C4-2B (cell line): ENCODE results near the gene CEP85.
"Not testable (repeated sequence)": the region's sequence is repeated elsewhere in the genome, so short reads cannot be mapped to it uniquely, and the experiment has no call there.

Experiments used
- H3K27ac ChIP-seq: fragments of 450-650 bp; 2 replicates; pipeline ENCODE4 v1.5.1; 2017
- ZFX ChIP-seq: fragments of 450-650 bp; IDR thresholded peaks from 2 replicates; pipeline ENCODE4 v1.6.1; 2017
- TF ChIP-seq, protein P1 (sequence below): fragments of 450-650 bp; conservative IDR thresholded peaks from 2 replicates; pipeline ENCODE4 v1.5.1; 2017; ENCODE audit warnings: mild to moderate bottlenecking

Gene CEP85

DNA sequence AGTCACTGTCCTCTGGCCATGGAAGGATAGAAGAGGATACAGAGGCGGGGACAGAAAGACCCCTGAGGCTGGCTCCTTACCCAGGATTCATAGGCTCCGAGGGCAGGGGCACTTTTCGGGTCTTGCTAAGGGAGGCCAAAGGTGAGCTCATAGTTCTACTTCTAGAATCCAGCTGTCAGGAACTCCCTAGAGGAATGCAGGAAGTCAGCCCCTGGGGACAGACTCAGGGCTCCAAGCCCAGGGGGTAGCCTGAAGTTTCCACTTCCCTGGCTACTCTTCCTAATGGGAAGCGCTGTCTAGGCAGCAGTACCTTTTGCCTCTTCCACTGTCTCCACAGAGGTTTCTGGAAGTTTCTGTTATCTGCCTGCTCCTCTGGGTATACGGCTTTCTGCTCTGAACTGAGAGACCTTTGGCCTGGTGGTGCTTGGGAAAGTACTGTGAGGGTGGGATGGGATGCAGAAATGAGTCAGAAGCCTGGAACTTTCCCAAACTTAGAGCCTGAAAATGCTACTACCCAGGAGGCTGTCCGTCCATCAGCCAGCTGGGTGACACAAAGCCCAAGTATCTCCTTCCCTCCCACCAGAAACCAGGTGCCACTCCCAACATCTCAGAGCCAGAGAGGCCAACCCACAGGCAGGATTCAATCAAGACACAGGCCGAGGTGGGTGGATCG, 68.9 kb downstream of the CEP85 start:
- TF ChIP-seq, protein P1, sequence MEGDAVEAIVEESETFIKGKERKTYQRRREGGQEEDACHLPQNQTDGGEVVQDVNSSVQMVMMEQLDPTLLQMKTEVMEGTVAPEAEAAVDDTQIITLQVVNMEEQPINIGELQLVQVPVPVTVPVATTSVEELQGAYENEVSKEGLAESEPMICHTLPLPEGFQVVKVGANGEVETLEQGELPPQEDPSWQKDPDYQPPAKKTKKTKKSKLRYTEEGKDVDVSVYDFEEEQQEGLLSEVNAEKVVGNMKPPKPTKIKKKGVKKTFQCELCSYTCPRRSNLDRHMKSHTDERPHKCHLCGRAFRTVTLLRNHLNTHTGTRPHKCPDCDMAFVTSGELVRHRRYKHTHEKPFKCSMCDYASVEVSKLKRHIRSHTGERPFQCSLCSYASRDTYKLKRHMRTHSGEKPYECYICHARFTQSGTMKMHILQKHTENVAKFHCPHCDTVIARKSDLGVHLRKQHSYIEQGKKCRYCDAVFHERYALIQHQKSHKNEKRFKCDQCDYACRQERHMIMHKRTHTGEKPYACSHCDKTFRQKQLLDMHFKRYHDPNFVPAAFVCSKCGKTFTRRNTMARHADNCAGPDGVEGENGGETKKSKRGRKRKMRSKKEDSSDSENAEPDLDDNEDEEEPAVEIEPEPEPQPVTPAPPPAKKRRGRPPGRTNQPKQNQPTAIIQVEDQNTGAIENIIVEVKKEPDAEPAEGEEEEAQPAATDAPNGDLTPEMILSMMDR = no peak
- no peak for TF ChIP-seq ZFX
- H3K27ac ChIP-seq = no peak overlapping the region

GRCh38 chr1:26305667-26306289, 71.8 kb downstream of the CEP85 start:
- TF ChIP-seq, protein P1 = no peak
- TF ChIP-seq ZFX = no peak
- H3K27ac ChIP-seq = peak overlapping the region; percentile 74

DNA sequence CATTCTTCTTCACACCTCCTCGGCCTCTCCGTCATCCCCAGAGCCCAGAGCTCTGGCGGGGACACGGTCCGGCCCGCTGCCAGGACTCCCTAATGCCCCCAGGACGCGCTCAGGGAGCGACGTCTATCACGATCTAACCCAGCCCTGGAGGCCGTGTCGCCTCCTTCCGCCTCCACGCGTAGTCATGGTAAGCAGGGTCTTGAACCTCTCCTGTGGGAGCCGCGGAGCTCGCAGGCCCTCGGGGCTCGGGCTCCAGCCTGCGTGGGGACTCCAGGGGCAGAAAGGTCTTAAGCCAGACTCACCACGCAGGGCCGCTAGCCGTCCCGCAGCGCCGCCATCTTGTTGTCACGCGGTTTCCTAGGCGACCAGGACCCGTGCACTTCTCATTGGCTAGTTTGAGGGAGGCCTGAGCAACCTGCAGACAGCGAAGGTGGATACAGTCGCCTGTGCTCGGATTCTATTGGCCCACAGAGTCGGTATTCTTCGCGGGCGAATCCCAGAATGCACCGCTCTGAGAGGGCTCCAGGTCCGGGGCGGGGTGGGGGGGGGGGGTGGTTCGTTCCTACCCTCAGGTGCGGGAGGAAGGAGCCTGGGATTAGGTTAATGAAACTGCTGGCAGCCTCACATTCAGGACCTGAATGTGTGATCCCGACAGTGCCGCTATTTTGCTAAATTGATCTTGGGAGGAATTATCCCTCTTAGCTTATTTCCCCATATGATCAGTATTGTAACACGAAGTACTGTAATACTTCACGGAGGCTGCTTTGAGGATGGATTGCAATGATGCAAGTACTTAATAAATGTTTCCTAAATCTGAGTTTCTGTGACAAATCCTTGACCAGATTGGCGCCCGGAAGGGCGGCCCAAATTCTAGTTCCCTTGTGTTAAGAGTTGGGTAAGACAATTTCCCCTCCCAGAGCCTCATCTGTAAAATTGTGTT, 72.6 kb downstream of the CEP85 start, which contains the start of gene UBXN11:
Gene UBXN11, minus strand, starts transcription at position 347 of the 940 bp plus-strand sequence. CDS start 3,753 bp downstream, outside the sequence.
- TF ChIP-seq, protein P1 = no peak
- TF ChIP-seq ZFX = peak; percentile 19; the same call in 1 of the 2 replicates

GRCh38 chr1:26307363-26307781, 73.4 kb downstream of the CEP85 start:
- no peak overlapping the region for H3K27ac ChIP-seq
- no peak for TF ChIP-seq ZFX
- TF ChIP-seq, protein P1 = no peak

More for the DNA sequence above, 72.6 kb downstream of the CEP85 start, which contains the start of gene UBXN11:
- H3K27ac ChIP-seq = peak within 1 kb of the TSS; percentile 74

- H3K27ac ChIP-seq = not testable (repeated sequence)
Observed at GRCh38 chr1:26307966-26308899, 74.2 kb downstream of the CEP85 start.

DNA sequence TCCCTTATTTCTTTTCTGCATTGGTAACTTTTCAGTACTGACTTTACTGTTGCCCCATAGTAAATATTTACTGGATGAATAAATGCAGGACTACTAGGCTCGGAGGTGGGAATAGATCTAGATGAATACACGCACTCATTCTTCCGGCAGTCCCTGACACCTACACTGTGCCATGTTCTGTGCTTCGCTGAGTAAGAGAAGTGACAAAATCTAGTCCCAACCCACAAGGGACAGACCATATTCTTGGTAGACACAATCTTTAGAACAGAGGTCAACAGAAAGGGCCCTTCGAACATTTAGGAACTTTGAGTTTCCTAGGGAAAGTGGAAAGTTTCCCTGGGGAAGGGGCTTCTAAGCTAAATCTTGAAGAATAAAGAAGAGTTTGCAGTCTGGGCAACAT, 80.5 kb downstream of the CEP85 start:
- H3K27ac ChIP-seq = no peak overlapping the region
- TF ChIP-seq ZFX = no peak
- TF ChIP-seq, protein P1 = no peak
